NAMALWA (cell line): ENCODE results near the gene PRICKLE2.

Source experiments
- DNase-seq: peaks from one replicate; pipeline ENCODE4 v3.0.0-alpha.2; 2015; ENCODE audit warnings: low spot score

PRICKLE2 gene

DNA sequence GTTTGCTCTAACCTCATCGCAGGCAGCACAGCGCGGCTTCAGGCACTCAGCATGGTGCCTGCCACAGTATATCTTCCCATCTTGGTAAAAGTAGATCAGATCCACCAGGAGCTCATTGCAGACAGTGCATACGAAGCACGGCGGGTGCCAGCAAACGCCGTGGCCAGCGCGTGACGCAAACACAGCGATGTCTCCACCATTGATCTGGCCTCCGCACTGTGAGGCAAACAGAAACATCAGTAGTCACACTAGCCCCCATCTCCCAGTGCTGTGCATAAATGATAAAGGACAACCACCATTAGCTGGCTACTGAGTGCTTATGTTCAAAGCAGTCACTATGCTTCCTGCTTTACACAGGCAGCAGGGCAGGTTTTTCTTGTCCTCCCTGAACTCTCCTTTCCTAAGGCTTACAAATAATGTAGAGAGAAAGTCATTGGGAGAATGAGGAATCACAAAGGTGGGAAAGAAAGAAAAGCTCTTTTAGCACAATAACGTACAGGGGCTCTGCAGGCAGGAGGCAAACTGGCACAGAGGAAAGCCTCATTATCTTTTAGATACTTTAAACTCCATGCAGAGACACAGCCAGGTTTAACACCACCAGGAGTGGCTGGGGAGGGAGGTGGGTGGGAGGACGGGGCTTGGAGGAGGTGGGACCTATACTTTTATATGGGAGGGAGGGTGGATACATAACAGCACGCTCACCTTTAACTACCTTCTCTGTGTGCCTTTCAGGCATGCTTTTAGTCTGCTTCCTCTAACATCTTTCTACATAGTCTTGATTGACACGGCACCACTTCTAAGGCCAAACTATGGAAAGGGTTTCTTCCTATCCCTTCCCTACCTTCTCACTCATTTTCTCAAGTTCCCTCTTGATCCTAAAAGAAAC is 67.9 kb downstream of the PRICKLE2 start:
- no peak for DNase-seq

DNA sequence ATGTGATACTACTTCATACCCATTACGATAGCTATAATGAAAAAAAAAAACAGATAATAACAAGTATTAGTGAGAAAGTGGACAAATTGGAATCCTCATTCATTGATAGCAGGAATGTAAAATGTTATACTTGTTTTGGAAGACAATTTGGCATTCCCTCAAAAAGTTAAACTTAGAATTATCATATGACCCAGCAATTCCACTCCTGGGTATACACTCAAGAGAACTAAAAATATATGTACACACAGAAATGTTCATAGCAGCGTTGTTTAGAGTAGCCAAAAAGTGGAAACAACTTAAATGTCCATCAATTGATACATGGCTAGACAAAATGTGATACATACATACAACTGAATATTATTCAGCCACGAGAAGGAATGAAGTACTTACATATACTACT is 69.9 kb downstream of the PRICKLE2 start:
- no peak for DNase-seq

DNA sequence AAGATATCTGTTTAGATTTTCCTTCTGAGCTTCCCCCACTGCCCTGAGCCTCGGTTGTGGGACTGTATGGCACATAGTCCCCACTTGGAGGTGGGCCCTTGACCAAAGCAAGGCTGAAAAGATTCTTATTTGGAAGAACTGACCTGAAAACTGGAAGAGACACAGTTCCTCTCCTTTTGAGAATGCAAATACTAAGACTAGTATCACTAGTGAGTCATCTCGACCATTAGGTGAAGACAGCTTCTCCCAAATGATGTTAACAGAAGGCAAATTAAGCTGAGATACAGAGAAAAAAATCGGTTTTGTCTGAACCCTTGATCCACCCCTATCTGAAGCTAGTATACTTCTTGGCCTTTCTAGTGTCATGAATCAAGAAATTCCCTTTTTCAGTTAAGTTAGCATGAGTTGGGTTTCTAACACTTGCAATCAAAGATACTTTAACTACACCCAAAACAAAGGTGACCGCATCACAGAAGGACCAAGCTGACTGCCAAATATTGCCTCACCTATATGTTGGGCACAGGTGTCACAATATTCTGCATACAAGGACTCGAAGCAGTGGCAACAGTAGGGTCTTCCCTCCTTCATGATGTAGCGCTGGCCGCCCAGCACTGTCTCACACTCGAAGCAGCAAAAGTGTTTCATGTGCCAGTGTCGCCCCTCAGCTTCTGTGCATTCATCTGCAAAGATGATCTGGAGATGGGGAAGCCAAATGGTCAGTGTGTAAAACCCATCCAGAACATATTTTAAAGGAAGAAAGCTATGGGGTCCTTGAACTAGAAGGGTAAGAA is 72.4 kb downstream of the PRICKLE2 start:
- no peak for DNase-seq

DNA sequence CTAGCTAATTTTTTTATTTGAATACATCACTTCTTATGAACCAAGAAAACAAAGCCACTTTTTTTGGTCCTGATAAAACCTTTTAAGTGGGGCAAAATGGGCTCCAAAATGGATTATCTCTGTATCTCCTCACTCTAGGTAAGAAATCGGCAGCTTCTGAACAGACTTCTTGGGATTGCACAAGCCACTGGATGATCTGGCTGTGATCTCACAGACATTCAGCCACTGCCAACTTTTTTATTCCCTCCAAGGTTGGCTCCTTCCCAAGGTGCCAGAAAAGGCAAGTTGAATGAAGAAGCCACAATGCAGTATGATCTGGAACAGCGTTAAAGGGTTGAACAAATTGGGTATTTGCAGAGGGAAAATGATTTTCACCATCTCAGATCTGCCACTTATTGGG is 73.2 kb downstream of the PRICKLE2 start:
- DNase-seq = no peak

DNA sequence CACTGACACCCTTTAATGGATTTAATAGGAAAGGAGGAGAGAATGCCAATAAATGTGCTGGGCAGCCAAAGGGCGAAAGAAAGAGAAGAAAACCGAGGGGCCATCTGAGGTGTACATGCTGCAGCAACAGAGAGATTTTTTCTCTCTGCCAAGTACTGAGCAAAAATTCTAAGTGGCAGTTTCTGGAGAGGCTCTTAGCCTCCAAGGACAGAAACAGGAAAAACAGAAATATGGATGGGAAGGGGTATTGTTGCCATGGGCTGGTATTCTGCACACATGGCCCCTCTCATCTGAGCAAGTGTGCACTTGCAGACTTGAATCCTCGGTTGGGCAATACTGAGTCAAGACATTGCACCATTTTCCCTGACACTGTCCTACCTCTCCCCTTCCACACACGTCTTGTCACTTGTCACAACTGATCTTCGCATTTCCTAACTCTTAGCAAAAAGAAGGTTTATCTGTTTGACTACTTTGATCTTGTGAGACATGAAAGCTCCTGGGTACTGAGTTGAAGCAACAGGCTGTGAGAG is 73.9 kb downstream of the PRICKLE2 start:
- no peak for DNase-seq

DNA sequence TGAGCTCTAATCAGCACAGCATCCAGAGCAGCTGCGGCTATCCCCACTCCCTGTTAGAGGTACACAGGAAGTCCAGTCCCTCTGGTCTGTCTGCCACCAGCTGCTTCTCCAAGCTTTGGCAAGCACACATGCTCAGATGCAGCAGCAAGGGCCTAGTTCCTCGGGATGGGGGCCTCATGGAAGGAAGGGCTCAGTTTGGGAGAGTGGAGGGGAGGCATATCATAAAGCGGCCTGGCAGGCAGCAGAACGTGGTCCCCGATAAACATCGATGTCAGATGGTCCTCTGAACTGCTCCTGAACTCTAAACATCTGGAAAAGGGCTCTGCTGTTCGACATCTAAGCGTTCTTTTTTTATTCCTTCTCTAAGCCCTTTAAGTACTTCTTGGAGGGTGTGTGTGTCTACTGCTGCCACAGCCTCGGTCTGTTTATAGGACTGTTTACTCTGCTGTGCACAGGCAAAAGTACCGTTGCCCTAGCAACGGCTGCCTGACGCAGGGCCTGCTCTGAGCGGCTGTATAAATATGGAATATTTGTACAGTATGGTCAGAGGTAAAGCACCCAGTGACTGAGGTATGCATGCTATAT is 74.6 kb downstream of the PRICKLE2 start:
- no peak for DNase-seq

DNA sequence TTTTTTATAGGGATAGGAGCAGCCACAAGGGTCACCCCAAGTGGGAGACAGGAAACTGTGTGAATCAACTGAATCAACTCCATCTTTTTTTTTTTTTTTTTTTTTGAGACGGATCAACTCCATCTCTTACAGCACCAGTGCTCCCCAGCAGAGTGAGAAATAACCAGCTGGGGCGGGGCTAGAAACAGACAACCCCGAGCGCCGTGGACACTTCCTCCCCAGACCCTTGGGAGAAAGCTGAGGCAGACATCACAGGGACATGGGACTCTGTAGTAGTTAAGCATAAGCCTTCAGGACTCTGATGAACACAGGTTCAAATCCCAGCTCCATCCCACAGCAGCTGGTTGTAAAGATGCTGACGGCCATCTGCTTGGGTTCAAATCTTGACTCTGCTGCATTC is 75.4 kb downstream of the PRICKLE2 start:
- DNase-seq = no peak

DNA sequence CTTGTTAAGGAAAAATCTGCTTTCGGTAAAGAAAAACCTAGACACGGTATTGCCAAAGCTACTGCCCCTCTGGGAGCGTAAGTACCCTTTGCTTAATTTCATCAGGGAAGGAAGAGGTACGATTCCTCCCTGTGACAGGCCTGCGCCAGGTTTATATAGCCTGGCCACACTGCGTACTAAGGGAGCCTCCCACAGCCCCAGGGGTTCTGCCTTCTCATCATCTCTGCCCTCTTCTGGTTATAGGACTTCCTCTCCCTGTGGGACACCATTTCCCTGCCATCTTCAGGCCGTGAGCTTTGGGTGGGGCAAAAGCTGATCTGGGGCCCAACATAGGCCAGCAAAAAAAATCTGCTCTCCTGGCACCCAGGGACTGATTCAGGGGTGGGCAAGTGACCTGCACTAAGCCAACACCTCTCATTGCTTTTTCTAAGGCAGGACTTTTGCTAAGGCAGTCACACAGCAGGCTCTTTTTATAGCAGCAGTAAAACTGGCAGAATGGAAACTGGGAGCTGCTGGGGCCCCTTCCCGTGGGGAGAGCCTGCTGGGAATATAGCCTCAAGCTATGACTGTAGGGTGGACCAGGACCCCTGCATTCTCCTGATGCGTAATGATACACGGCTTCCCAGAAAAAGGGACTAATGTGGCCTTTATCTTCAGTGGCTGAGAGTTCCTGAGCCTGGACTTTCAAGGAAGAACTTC is 76.2 kb downstream of the PRICKLE2 start:
- DNase-seq = no peak

DNA sequence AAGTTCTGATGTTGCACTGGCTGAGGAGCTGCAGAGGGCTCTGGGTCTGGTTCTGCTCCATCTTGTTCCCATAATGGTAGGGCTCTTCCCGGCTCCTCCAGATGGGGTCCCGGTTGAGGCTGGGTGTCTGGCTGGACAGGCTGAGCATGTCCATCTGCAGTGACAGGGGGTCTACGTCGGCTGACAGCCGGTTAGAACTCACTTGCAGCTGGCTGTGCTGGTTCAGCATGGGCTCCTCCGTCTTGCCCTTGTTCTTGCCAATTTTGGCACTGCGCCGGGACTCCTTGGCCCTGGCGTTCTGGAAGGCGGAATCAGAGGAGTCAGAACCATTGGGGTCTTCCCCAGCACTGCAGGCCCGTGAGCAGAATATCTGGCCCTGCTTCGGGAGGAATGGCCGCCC is 78.1 kb downstream of the PRICKLE2 start:
- DNase-seq = no peak

DNA sequence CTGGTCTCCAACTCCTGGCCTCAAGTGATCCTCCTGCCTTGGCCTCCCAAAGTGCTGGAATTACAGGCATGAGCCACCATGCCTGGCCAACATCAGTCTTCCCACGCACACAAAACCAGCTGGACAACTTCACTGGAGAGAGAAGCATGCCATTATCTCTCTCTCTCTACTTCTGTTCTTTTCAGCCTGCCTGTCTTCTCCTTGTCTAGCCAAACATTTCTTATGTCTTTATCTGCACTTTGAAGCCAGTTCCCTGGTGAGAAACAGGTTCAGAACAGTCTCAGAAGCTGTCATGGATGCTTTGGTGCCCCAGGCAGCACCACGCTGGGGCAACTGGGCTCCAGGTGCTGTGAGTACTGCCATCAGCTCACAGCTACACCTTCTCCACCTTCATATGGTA is 79.8 kb downstream of the PRICKLE2 start:
- no peak for DNase-seq

DNA sequence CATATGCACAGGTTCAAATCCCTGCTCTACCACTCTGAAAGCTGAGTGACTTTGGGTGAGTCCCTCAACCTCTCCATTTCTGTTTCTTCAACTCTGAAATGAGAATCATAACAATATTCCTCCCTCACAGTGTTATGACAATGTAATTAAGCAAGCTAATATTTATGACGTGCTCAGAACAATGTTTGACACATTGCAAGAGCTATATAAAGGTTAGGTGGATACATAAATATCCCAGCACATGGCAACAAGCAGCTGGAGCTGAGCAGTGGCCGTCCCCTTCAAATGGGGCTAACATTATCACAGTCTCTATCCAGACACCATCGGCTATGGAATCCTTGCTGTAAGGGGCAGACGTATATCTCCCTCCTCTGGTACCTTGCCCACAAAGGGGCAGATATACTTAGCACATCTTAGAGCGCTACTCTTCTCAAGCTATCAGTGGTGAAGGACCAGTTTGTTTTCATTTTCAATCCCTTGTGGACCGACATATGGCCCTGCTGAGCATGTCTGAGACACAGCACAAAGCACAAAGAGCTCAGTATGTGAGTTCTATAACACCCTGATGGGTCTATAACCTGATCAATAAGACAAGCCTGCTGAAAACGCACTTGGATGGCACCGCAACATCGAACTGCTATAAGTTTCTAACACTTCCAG is 80.9 kb downstream of the PRICKLE2 start:
- DNase-seq = no peak

DNA sequence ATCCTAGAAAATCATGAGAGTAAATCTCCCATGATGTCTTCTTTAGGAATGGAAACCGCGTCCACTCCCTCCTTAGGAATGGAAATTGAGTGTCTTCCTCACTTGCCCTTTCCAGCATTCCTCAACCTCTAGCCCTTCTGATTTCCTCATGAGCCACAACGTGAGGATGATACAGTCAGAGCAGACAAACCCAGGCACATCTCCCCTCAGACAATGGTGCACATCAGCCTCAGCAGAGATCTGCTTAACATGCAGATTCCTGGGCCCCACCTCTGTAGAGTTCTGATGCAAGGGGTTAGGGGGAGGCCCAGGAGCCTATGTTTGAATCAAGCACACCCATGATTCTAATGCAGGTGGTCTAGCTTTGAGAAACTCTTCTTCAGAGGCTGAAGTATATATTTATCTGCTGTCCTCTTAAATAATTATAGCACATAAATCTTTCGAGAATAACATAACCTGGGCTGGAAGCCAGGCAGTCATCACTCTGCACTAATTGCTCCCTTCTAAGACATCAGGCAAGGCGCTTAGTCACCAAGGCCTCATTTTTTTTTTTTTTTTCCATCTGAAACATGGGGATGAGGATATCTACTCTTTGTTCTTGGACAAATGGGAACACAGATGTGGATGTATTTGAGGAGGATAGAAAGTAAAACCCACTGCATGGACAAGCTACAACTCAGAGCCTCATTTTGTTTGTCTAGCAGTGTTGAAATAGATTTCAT is 81.7 kb downstream of the PRICKLE2 start:
- DNase-seq = no peak

DNA sequence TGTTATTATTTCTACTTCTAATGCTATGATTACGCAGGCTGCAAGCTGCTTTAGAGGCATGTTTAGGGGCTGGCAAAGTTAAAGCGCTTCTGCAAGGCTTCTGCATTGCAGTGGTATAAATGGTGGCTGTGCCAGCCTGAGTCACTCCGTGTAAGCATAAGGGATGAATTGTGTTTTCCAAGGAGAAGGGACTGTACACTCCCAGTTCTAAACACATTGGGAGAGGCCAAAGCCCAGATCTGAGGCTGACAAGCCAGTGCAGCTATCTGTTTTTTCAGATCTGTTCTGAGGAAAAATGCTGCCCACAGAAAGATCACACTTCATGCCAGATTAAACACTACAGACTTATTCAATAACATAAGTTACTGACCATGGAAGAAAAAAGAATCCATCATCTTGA is 83.8 kb downstream of the PRICKLE2 start:
- no peak for DNase-seq

DNA sequence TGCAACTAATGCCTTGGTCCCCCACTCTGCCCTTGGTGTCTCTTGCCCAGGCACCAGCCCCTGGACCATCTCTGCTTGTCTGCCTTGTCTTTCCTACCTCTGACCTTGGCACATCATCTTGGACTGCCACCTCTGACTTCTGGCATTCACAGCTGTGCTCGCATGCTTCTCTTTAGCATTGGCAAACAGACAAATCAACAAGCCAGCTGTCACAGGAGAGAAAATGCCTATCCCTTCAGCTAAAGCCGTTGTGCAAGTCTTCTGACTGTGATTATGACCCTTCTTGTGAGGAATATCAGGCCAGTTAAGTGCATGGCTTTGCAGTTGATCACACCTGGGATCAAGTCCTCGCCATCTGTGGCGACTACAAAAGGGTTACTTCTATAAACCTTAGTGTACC is 84.6 kb downstream of the PRICKLE2 start:
- DNase-seq = no peak

DNA sequence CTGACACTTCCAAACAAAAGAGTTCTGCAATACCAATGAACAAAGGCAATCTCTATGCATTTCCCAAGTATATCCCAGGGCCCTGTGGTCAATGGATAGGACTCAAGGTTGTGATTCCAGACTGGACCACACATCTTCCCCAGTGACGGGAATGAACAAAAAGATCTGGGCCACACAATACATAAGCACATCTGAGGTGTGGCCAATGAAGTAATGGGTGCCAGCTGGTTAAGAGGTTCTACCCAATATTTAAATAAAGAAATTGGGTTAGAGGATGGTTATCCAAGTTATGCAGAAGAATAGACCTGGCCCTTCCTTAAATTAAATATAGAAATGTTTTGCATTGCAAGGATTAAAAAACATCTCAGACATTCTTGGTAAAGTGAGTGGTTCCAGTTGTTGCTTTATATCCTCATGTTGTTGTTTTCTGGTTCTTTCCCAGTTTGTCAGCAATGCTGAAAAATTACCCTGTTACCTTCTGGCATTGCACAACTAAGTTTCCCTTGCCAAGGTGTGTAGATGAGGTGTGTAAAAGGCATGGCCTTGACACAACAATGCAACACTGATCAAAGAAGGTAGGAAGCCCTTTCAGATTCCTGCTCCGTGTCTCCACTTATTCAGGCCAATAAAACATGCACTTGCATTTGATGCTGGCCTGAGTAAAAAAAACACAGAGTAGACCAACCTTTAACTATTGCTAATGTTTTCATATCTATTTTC is 86.5 kb downstream of the PRICKLE2 start:
- no peak for DNase-seq

DNA sequence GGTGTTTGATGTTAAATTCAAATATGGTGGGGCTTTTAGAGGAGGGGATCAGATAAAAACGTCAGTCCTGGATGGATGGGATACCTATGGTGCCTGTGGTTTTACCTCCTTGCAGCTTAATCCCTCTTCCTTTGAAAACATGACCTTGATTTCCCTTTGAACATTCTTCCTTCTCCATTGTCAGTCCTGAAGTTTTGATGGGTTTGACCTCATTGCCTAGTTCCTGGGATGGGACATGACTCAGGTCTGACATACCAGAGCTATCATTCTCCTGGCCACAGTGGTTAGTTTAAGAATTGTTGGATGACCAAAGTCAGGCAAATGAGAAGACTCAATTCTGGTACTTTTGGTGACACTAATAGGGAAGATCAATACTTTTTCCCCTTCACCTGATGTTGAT is 87.2 kb downstream of the PRICKLE2 start:
- no peak for DNase-seq

DNA sequence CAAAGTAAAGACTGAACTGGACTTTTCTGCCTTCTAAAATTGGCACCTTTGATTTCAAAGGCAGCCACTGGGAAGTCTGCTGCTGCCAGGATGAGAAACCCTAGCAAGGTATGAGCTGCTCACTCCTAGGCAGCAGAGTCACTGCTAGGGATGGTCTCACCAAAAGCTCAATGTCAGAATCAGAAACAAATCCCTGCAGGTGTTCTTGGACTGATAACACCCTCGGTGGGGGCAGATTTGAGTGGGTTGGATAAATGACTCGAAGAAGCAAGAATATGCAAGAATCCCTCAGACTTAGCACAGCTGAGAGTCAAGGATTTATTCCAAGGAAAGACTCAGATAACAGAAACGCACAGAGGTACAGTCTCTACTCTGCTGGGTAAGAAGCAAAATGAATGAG is 90.4 kb downstream of the PRICKLE2 start:
- DNase-seq = no peak

DNA sequence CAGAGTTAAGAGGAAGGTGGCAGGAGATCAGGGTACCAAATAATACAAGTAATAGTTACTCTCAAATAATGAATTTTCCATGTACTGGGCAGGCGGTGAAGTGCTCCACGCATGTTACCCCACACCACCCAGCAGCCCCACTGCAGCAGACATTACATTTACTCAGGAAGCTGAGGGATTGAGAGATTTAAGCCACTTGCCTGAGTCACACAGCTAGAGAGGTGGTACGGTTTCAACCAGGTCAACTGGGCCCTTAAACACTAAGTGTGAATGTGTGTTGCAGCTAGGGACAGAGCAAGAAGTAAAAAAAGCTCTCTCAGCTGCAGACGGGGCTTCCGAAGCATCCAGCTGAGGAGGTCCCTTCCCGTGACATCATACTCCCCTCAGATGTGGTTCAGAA is 91.3 kb downstream of the PRICKLE2 start:
- no peak for DNase-seq

DNA sequence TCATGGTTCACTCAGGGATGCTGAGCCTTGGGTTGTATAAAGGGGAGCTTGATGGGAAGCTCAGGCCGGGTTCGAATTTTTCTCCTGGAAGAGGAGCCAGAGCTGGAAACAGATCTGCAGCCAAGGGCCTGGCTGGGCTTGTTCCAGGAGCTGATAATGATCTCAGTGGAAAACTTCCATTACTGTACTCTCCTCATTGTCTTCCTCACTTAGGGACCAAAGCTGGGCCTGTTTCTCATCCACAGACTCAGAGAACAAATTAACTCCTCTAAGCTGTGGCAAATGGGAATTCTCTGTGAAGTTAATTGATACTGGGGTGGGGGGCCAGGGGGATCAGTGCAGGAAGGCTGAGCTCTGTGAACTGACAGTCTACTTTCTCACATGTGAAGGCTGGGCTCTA is 92.0 kb downstream of the PRICKLE2 start:
- no peak for DNase-seq
